Endothelial cell of hepatic sinusoid (primary cell): Measurements from ENCODE around the gene ERV3-1.
"Not testable (repeated sequence)": the region's sequence is repeated elsewhere in the genome, so short reads cannot be mapped to it uniquely, and the experiment has no call there.

Source experiments
- in situ Hi-C: cut with HindIII; loops from 2 replicates; pipeline ENCODE4 v1.10.0; 2017; ENCODE audit warnings: low sequenced_read_pairs

Gene ERV3-1

DNA sequence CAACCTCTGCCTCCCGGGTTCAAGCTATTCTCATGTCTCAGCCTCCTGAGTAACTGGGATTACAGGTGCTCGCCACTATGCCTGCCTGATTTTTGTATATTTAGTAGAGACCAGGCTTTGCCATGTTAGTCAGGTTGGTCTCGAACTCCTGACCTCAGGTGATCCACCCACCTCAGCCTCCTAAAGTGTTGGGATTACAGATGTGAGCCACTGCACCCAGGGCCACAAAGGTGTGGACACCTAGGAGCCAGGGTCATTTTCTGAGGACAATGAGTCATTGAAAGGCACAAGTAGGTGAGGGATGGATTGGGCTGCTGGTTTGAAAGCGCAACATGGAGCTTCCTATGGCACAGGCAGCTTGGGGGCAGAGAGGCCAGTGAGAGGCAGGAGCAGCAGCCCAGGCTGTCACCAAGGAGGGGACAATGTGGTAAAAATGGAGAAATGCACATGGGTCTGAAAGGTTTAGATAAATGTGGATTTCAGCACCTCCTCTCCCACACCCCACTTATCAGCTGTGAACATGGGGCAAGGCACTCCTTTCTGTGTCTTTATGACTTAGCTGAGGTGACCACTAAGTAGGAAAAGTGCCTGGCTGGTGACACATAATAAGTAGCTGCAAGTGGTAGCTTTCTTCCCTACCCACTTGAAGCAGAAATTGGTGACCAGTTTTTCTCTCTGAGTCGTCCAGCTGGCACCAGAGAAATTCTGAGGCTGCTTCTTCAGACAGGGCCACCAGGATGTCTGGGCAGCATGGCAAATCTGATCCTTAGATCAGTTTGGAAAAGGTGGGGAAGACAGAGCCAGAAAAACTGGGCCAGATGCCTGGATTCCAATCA is 61.6 kb downstream of the ERV3-1 start:
- in situ Hi-C loops: not testable (repeated sequence)
